HG03521 (cell line): ENCODE data around the gene KCNK13.
"Not testable (repeated sequence)": the region's sequence is repeated elsewhere in the genome, so short reads cannot be mapped to it uniquely, and the experiment has no call there.

Source experiments
- ATAC-seq: cut with Tn5 transposase; IDR thresholded peaks from one replicate; pipeline ENCODE4 v1.9.1; 2021; ENCODE audit warnings: mild to moderate bottlenecking, moderate library complexity; ENCODE audit not compliant: unreplicated experiment

The KCNK13 gene

GRCh38 chr14:90191154-90191553 lies 129.4 kb downstream of the KCNK13 start:
- ATAC-seq, result no peak

- ATAC-seq, result no peak
These were observed 129.8 kb downstream of the KCNK13 start for GRCh38 chr14:90191585-90191984.

GRCh38 chr14:90193925-90194324 lies 132.1 kb downstream of the KCNK13 start:
- no peak for ATAC-seq

GRCh38 chr14:90194706-90195105 lies 132.9 kb downstream of the KCNK13 start:
- ATAC-seq, result no peak

- ATAC-seq, result no peak
These were observed 136.8 kb downstream of the KCNK13 start for GRCh38 chr14:90198541-90199060.

GRCh38 chr14:90200546-90200945 lies 138.8 kb downstream of the KCNK13 start:
- not testable (repeated sequence) for ATAC-seq

GRCh38 chr14:90201344-90201743 lies 139.6 kb downstream of the KCNK13 start:
- no peak for ATAC-seq

- ATAC-seq, result no peak
These were observed 142.7 kb downstream of the KCNK13 start for GRCh38 chr14:90204516-90204915.

- no peak for ATAC-seq
These were observed 151.4 kb downstream of the KCNK13 start for GRCh38 chr14:90213099-90213748.

- ATAC-seq, result no peak
These were observed 166.7 kb downstream of the KCNK13 start for GRCh38 chr14:90228478-90228877.

- ATAC-seq, result not testable (repeated sequence)
These were observed 168.1 kb downstream of the KCNK13 start for GRCh38 chr14:90229942-90230341.
